HG02678 (cell line): Measurements from ENCODE around the gene PPP1R3G.
A peak's percentile ranks its signal among the peaks of the same experiment; 100 is the strongest.

Experiments
- ATAC-seq: cut with Tn5 transposase; IDR thresholded peaks from one replicate; pipeline ENCODE4 v1.9.1; 2021; ENCODE audit warnings: mild to moderate bottlenecking, moderate library complexity; ENCODE audit not compliant: unreplicated experiment

PPP1R3G gene

GRCh38 chr6:5071216-5071615 is 13.9 kb upstream of the PPP1R3G start:
- no peak for ATAC-seq

- peak; percentile 69 for ATAC-seq
Measured at GRCh38 chr6:5072440-5072839, 12.7 kb upstream of the PPP1R3G start.

GRCh38 chr6:5073992-5074391 is 11.1 kb upstream of the PPP1R3G start:
- no peak for ATAC-seq

GRCh38 chr6:5076931-5077330 is 8.2 kb upstream of the PPP1R3G start:
- ATAC-seq = no peak

GRCh38 chr6:5078121-5078669 is 6.9 kb upstream of the PPP1R3G start:
- no peak for ATAC-seq

- no peak for ATAC-seq
Measured at GRCh38 chr6:5079692-5080091, 5.4 kb upstream of the PPP1R3G start.

- no peak for ATAC-seq
Measured at GRCh38 chr6:5080574-5080973, 4.6 kb upstream of the PPP1R3G start.

GRCh38 chr6:5081182-5081581 is 4.0 kb upstream of the PPP1R3G start:
- ATAC-seq = no peak

- ATAC-seq = no peak
Measured at GRCh38 chr6:5081955-5082354, 3.2 kb upstream of the PPP1R3G start.

- ATAC-seq = no peak
Measured at GRCh38 chr6:5082487-5083306, 2.4 kb upstream of the PPP1R3G start.

- no peak for ATAC-seq
Measured at GRCh38 chr6:5083307-5083583, 1.9 kb upstream of the PPP1R3G start.

GRCh38 chr6:5083813-5084359 is 1.3 kb upstream of the PPP1R3G start:
- no peak for ATAC-seq

GRCh38 chr6:5084360-5084780 is 771 bp upstream of the PPP1R3G start:
- peak; percentile 35 for ATAC-seq

- no peak for ATAC-seq
Measured at GRCh38 chr6:5085648-5086293, 630 bp downstream of the PPP1R3G start.

- no peak for ATAC-seq
Measured at GRCh38 chr6:5086294-5086890, 1.3 kb downstream of the PPP1R3G start.

GRCh38 chr6:5087389-5087788 is 2.2 kb downstream of the PPP1R3G start:
- no peak for ATAC-seq

- no peak for ATAC-seq
Measured at GRCh38 chr6:5088780-5089179, 3.6 kb downstream of the PPP1R3G start.

- ATAC-seq = no peak
Measured at GRCh38 chr6:5089481-5090438, 4.6 kb downstream of the PPP1R3G start.

GRCh38 chr6:5090603-5091002 is 5.5 kb downstream of the PPP1R3G start:
- ATAC-seq = no peak

- ATAC-seq = no peak
Measured at GRCh38 chr6:5091210-5092069, 6.3 kb downstream of the PPP1R3G start.
